Nucleus accumbens (tissue), 56 donors: ENCODE measurements around the gene TAF3.

Experiments
- DNase-seq, 56 donors: peaks; one replicate each; lab custom pipeline; 2025; lab: John Stamatoyannopoulos, UW

Gene TAF3

GRCh38 chr10:8066124-8066523, 247.8 kb downstream of the TAF3 start:
- DNase-seq = no peak
